GM23338 (cell line): Measurements from ENCODE around the gene PRUNE2. TPM values are rescaled to one million over a fixed set of nuclear protein-coding genes. Genes with fewer than 3 reads are reported as not detected.

Experiments
- ATAC-seq: fragments of 200-7000 bp; cut with Tn5 transposase; 3 replicates; pipeline ENCODE4 v1.9.1; 2020
- DNase-seq: peaks from one replicate; pipeline ENCODE4 v3.0.0-alpha.2; 2015; ENCODE audit warnings: low spot score
- H2AFZ ChIP-seq: fragments of 200-600 bp; sonication (generic); 2 replicates; pipeline ENCODE4 v1.8.0; 2016; ENCODE audit warnings: antibody characterized with exemption, mild to moderate bottlenecking, moderate library complexity
- H3F3A ChIP-seq: fragments of 200-600 bp; sonication (generic); replicated peaks from 2 replicates; pipeline ENCODE4 v1.8.0; 2017; ENCODE audit warnings: antibody characterized with exemption, mixed run types, low read depth
- H3K27ac ChIP-seq: fragments of 200-600 bp; sonication (generic); 2 replicates; pipeline ENCODE4 v1.6.1; 2016; ENCODE audit warnings: low read depth
- H3K27me3 ChIP-seq: fragments of 200-600 bp; sonication (generic); 2 replicates; pipeline ENCODE4 v1.8.0; 2016; ENCODE audit warnings: mild to moderate bottlenecking, mixed run types, moderate library complexity; ENCODE audit not compliant: insufficient read depth
- H3K36me3 ChIP-seq: fragments of 200-600 bp; sonication (generic); 2 replicates; pipeline ENCODE4 v1.8.0; 2016; ENCODE audit warnings: mild to moderate bottlenecking; ENCODE audit not compliant: insufficient read depth
- H3K4me1 ChIP-seq: fragments of 200-600 bp; sonication (generic); 2 replicates; pipeline ENCODE4 v1.8.0; 2016; ENCODE audit warnings: mild to moderate bottlenecking, moderate library complexity; ENCODE audit not compliant: insufficient read depth
- H3K4me2 ChIP-seq: fragments of 200-600 bp; sonication (generic); 2 replicates; pipeline ENCODE4 v1.7.1; 2017; ENCODE audit warnings: mixed run types
- H3K4me3 ChIP-seq: fragments of 200-600 bp; sonication (generic); 2 replicates; pipeline ENCODE4 v1.6.1; 2016; ENCODE audit warnings: mixed run types
- H3K79me2 ChIP-seq: fragments of 200-600 bp; sonication (generic); replicated peaks from 2 replicates; pipeline ENCODE4 v1.8.0; 2017; ENCODE audit warnings: mild to moderate bottlenecking; ENCODE audit not compliant: insufficient read depth
- H3K9me2 ChIP-seq: fragments of 200-600 bp; sonication (generic); 2 replicates; pipeline ENCODE4 v1.8.0; 2017; ENCODE audit not compliant: insufficient read depth
- H4K20me1 ChIP-seq: fragments of 200-600 bp; sonication (generic); replicated peaks from 2 replicates; pipeline ENCODE4 v1.8.0; 2017; ENCODE audit warnings: mild to moderate bottlenecking; ENCODE audit not compliant: insufficient read depth
- H3K27ac Mint-ChIP-seq: 2 replicates; pipeline ENCODE4 v1.8.0; 2020; ENCODE audit warnings: inconsistent platforms, mild to moderate bottlenecking, moderate library complexity, mixed read lengths
- H3K27me3 Mint-ChIP-seq: 3 replicates; pipeline ENCODE4 v1.8.0; 2022; ENCODE audit warnings: low read depth, mild to moderate bottlenecking, moderate library complexity, mixed read lengths, inconsistent platforms; ENCODE audit not compliant: insufficient read depth, poor library complexity
- H3K36me3 Mint-ChIP-seq: 3 replicates; pipeline ENCODE4 v1.8.0; 2021; ENCODE audit warnings: low read depth, mild to moderate bottlenecking, inconsistent platforms, moderate library complexity, mixed read lengths
- H3K4me1 Mint-ChIP-seq: 3 replicates; pipeline ENCODE4 v1.8.0; 2020; ENCODE audit warnings: mild to moderate bottlenecking, inconsistent platforms, mixed read lengths
- H3K4me3 Mint-ChIP-seq: 3 replicates; pipeline ENCODE4 v1.8.0; 2021; ENCODE audit warnings: moderate library complexity, mild to moderate bottlenecking, inconsistent platforms, mixed read lengths
- H3K9me3 Mint-ChIP-seq: 3 replicates; pipeline ENCODE4 v1.8.0; 2020; ENCODE audit warnings: moderate library complexity, mild to moderate bottlenecking, inconsistent platforms, mixed read lengths
- CREB1 ChIP-seq: fragments of 250-450 bp; sonication (Bioruptor Pico); IDR thresholded peaks from 2 replicates; pipeline ENCODE4 v1.5.0; 2020; ENCODE audit warnings: low read depth, mild to moderate bottlenecking, moderate library complexity
- CTCF ChIP-seq, 2 experiments: fragments of 200-600 bp in 1 of 2; sonication (generic) in 1 of 2; conservative IDR thresholded peaks; 2 replicates each; pipeline versions ENCODE4 v1.5.1 to v1.6.1; 2016 to 2017; ENCODE audit warnings: antibody characterized with exemption in 2 of 2, low read depth in 2 of 2, mild to moderate bottlenecking in 2 of 2, moderate library complexity in 1 of 2
- EZH2phosphoT487 ChIP-seq: fragments of 200-600 bp; sonication (generic); IDR thresholded peaks from one replicate; pipeline ENCODE4 v1.8.1; 2018; ENCODE audit warnings: antibody characterized with exemption; ENCODE audit not compliant: unreplicated experiment
- NANOG ChIP-seq: IDR thresholded peaks from 2 replicates; pipeline ENCODE4 v1.6.1; 2016; ENCODE audit warnings: antibody characterized with exemption, borderline replicate concordance
- POLR2AphosphoS5 ChIP-seq: IDR thresholded peaks from 2 replicates; pipeline ENCODE4 v1.6.1; 2016; ENCODE audit warnings: antibody characterized with exemption, low read depth
- REST ChIP-seq: IDR thresholded peaks from one replicate; pipeline ENCODE4 v1.6.1; 2018; ENCODE audit warnings: antibody characterized with exemption; ENCODE audit not compliant: unreplicated experiment
- STAT1 ChIP-seq: IDR thresholded peaks from one replicate; pipeline ENCODE4 v1.6.1; 2016; ENCODE audit warnings: antibody characterized with exemption; ENCODE audit not compliant: unreplicated experiment
- ZNF114 ChIP-seq: fragments of 250-450 bp; sonication (Bioruptor Pico); IDR thresholded peaks from 2 replicates; pipeline ENCODE4 v1.5.0; 2020; ENCODE audit warnings: mild to moderate bottlenecking, moderate library complexity
- ZNF331 ChIP-seq: fragments of 250-450 bp; sonication (Bioruptor Pico); IDR thresholded peaks from 2 replicates; pipeline ENCODE4 v1.5.0; 2020; ENCODE audit warnings: low read depth, mild to moderate bottlenecking, moderate library complexity
- ZNF462 ChIP-seq: fragments of 250-450 bp; sonication (Bioruptor Pico); IDR thresholded peaks from 2 replicates; pipeline ENCODE4 v1.5.0; 2020; ENCODE audit warnings: mild to moderate bottlenecking, moderate library complexity
- polyA plus RNA-seq: library from polyadenylated mRNA; unstranded; fragments of >200 nt; fragmentation: Nextera tagmentation; extraction: Ambion mirVana; gene quantifications from 2 replicates; pipeline ENCODE4 v1.2.1, GENCODE V29; 2016
- total RNA-seq: library from RNA; depleted of rRNA; stranded (reverse); fragments of >200 nt; shearing (Covaris generic); gene quantifications from 2 replicates; pipeline ENCODE4 v1.2.3, GENCODE V29; 2014

PRUNE2 gene
- total and polyA plus RNA-seq, 2 experiments from 2014 or later, result 10.6 to 26.5 TPM

GRCh38 chr9:76697081-76697480 is 208.8 kb downstream of the PRUNE2 start (continued):
- TF ChIP-seq ZNF462 (CRISPR knock-in tag) (no peak), EZH2phosphoT487 (no peak), ZNF331 (CRISPR knock-in tag) (no peak), POLR2AphosphoS5 (no peak), CTCF (conservative IDR thresholded peaks at IDR 0.05; ENCODE audit: low read depth in 2 of 2) (no peak), ZNF114 (CRISPR knock-in tag) (no peak), STAT1 (no peak), NANOG (no peak), CREB1 (CRISPR knock-in tag) (no peak)

DNA sequence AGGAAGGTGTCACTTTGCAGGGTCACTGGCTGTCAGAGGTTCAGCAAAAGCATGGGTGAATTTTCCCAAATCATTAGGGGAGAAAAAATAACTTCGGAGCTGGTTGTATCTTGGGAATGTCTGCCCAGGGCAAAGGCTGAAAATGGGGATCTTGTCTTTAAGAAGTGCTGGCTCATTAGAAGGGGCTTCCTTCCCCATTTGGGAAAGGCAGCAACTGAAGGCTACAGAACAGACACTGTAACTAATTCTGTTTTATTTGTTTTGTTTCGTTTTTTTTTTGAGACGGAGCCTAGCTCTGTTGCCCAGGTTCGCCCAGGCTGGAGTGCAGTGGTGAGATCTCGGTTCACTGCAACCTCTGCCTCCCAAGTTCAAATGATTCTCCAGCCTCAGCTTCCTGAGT is 212.0 kb downstream of the PRUNE2 start:
- ATAC-seq, result no peak
- no peak for TF ChIP-seq NANOG
- TF ChIP-seq EZH2phosphoT487, result no peak
- TF ChIP-seq ZNF114 (CRISPR knock-in tag), result no peak
- no peak for TF ChIP-seq REST
- no peak for TF ChIP-seq ZNF331 (CRISPR knock-in tag)

More for the DNA sequence above, 212.0 kb downstream of the PRUNE2 start:
- Histone ChIP-seq H2AFZ (no peak overlapping the region), H3K27ac (no peak overlapping the region), H3K4me1 (peaks cover 16% of the 10 kb centered on the region), H3K27me3 (peaks cover 37% of the 10 kb centered on the region), H3F3A (no peaks in the 10 kb centered on the region), H3K4me2 (no peak overlapping the region), H3K4me3 (no peak overlapping the region), H3K9me2 (0 out of 2 replicates have a peak, but pooled peaks cover 4% of the 10 kb centered on the region), H4K20me1 (no peaks in the 10 kb centered on the region; the same call in 1 of the 2 replicates), H3K79me2 (no peaks in the 10 kb centered on the region), H3K36me3 (no peaks in the 10 kb centered on the region)
- no peak for DNase-seq
- Mint-ChIP-seq H3K4me3 (no peak overlapping the region), H3K27ac (no peak overlapping the region), H3K4me1 (peaks cover 25% of the 10 kb centered on the region; the same call in 2 of the 3 replicates), H3K27me3 (peaks cover 4% of the 10 kb centered on the region), H3K9me3 (no peaks in the 10 kb centered on the region), H3K36me3 (no peaks in the 10 kb centered on the region)
